Muscle of leg (tissue), 11 donors: ENCODE results near the gene IKZF2. TPM values are rescaled to one million over a fixed set of nuclear protein-coding genes. Genes with fewer than 3 reads are reported as not detected.
"Not testable (repeated sequence)": the region's sequence is repeated elsewhere in the genome, so short reads cannot be mapped to it uniquely, and the experiment has no call there.

ENCODE experiments used
- DNase-seq: peaks from one replicate; pipeline ENCODE4 v3.0.0; 2013
- H3K27ac ChIP-seq: one replicate; pipeline ENCODE4 v1.5.1; 2013; ENCODE audit warnings: mild to moderate bottlenecking, low read length, control low read depth
- H3K27me3 ChIP-seq: one replicate; pipeline ENCODE4 v1.6.1; 2013; ENCODE audit warnings: low read length; ENCODE audit not compliant: control insufficient read depth, insufficient read depth
- H3K36me3 ChIP-seq: one replicate; pipeline ENCODE4 v1.6.1; 2013; ENCODE audit warnings: low read length; ENCODE audit not compliant: control insufficient read depth, insufficient read depth
- H3K4me1 ChIP-seq: one replicate; pipeline ENCODE4 v1.6.1; 2013; ENCODE audit warnings: low read length; ENCODE audit not compliant: control insufficient read depth, insufficient read depth
- H3K4me3 ChIP-seq: one replicate; pipeline ENCODE4 v1.5.1; 2013; ENCODE audit warnings: low read length, control low read depth
- H3K9me3 ChIP-seq: replicated peaks from 2 replicates; pipeline ENCODE4 v1.6.1; 2013; ENCODE audit warnings: low read depth, low read length; ENCODE audit not compliant: control insufficient read depth
- WGBS: methylation state at CpG from one replicate; pipeline ENCODE4 v1.1.5; 2013; ENCODE audit warnings: missing lambda C conversion rate; ENCODE audit not compliant: insufficient coverage; 5-methylcytosine and 5-hydroxymethylcytosine counted together
- polyA plus RNA-seq, 8 donors: library from polyadenylated mRNA; unstranded; fragments of 120-200 nt; gene quantifications; one replicate each; pipeline versions ENCODE4 v1.2.1 to v1.2.3, GENCODE V29; 2013; ENCODE audit warnings: inconsistent platforms in 1 of 8, low replicate concordance in 1 of 8; ENCODE audit not compliant: insufficient read length in 8 of 8, insufficient read depth in 1 of 8
- total RNA-seq: library from RNA; stranded (reverse); fragments of 120-200 nt; gene quantifications from one replicate; pipeline ENCODE4 v1.2.4, GENCODE V29; 2013

Gene IKZF2
- total and polyA plus RNA-seq, 9 donors: 1.8 to 5.1 (median 3.0) TPM

DNA sequence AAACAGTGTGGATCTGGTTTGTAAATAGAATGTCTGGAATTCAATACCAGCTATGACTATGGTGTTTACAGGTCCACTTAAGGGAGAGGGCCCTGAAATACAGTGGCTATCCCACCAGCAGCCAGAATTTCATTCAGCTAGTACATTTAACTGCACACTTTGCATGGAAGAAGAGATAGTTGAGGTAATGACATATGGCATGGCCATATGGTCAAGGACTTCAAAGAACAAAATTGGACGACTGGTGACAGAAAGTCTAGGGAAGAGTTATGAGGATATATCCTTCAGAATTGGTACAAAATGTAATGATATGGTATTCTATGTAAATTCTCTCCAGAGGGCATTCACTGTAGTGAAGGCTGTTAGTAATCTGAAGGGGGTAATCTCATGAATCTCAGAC lies 105.0 kb downstream of the IKZF2 start:
- WGBS: 50% methylated on average over 1 of the region's 1 CpG

GRCh38 chr2:213043566-213043965 lies 107.8 kb downstream of the IKZF2 start:
- Histone ChIP-seq H3K4me1 (no peaks in the 10 kb centered on the region), H3K27me3 (no peaks in the 10 kb centered on the region), H3K4me3 (no peak overlapping the region), H3K36me3 (no peaks in the 10 kb centered on the region), H3K9me3 (no peaks in the 10 kb centered on the region), H3K27ac (no peak overlapping the region)
- 100% methylated on average over 2 of the region's 3 CpGs for WGBS
- no peak for DNase-seq

More for the DNA sequence above, 105.0 kb downstream of the IKZF2 start:
- H3K27me3 ChIP-seq: no peaks in the 10 kb centered on the region
- no peaks in the 10 kb centered on the region for H3K4me1 ChIP-seq
- no peak for DNase-seq
- no peaks in the 10 kb centered on the region for H3K9me3 ChIP-seq
- H3K4me3 ChIP-seq: no peak overlapping the region
- H3K27ac ChIP-seq: no peak overlapping the region
- H3K36me3 ChIP-seq: no peaks in the 10 kb centered on the region

DNA sequence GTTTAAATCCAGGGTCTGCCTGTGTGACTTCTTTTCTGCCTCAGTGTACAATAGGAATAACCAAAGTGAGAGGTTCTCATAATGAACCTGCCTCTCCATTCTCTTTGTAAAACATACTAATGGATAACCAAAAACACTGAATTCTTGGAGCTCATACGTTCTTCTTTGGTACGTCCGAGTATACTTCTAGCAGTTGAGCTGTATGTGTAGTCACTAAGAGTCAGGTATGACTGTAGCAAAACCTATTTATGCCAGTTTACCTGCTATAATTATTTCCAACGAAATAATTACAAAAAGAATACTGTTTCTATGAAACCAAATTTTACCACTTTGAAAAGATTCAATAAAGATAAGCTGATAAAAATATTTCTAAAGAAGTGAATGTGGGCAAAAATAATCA lies 109.2 kb downstream of the IKZF2 start:
- no peaks in the 10 kb centered on the region for H3K4me1 ChIP-seq
- H3K27ac ChIP-seq: no peak overlapping the region
- no peaks in the 10 kb centered on the region for H3K9me3 ChIP-seq
- no peak for DNase-seq
- H3K4me3 ChIP-seq: no peak overlapping the region
- WGBS: no CpG with 5 or more reads among the region's 4 CpGs
- H3K36me3 ChIP-seq: no peaks in the 10 kb centered on the region
- no peaks in the 10 kb centered on the region for H3K27me3 ChIP-seq

- no peaks in the 10 kb centered on the region for H3K4me1 ChIP-seq
- no peak overlapping the region for H3K27ac ChIP-seq
- no peak overlapping the region for H3K4me3 ChIP-seq
- no peaks in the 10 kb centered on the region for H3K9me3 ChIP-seq
- H3K36me3 ChIP-seq: no peaks in the 10 kb centered on the region
- DNase-seq: no peak
- no peaks in the 10 kb centered on the region for H3K27me3 ChIP-seq
- no CpG with 5 or more reads among the region's 1 CpG for WGBS
Observed at GRCh38 chr2:213036836-213037235, 114.6 kb downstream of the IKZF2 start.

DNA sequence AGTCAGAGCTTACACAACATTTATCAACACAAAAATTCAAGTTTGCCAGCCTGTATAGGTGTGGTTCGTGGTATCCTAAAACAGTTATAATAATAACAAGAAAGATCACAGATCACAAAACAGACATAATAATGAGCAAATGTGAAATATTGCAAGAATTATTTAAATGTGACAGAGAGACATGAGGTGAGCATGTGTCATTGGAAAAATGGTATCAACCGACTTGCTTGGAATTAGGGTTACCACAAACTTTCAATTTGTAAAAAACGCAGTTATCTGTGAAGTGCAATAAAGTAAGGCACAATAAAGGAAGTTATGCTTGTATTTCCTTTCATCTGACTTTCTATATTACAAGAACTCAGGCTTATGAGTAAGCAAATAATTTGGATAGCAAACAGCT lies 116.8 kb downstream of the IKZF2 start:
- Histone ChIP-seq H3K4me3 (no peak overlapping the region), H3K9me3 (no peaks in the 10 kb centered on the region), H3K4me1 (no peaks in the 10 kb centered on the region), H3K36me3 (no peaks in the 10 kb centered on the region), H3K27ac (no peak overlapping the region), H3K27me3 (no peaks in the 10 kb centered on the region)
- no CpG with 5 or more reads among the region's 3 CpGs for WGBS
- DNase-seq: no peak

DNA sequence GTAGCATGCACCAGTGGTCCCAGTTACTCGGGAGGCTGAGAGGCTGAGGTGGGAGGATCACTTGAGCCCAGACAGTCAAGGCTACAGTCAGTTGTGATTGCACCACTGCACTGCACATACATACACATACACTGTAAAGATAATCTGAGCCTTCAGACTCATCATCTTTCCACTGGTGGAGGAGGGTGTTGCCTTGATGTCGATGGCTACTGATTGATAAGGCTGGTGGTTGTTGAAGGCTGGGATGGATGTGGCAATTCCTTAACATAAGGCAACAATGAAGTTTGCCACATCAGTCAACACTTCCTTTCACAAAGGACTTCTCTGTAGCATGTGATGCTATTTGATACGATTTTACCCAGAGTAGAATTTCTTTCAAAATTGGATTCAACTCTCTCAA lies 118.8 kb downstream of the IKZF2 start:
- H3K4me3 ChIP-seq: no peak overlapping the region
- no peak for DNase-seq
- WGBS: no CpG with 5 or more reads among the region's 3 CpGs
- no peak overlapping the region for H3K27ac ChIP-seq
- no peaks in the 10 kb centered on the region for H3K9me3 ChIP-seq
- H3K4me1 ChIP-seq: no peaks in the 10 kb centered on the region
- no peaks in the 10 kb centered on the region for H3K27me3 ChIP-seq
- no peaks in the 10 kb centered on the region for H3K36me3 ChIP-seq

GRCh38 chr2:213022987-213023386 lies 128.4 kb downstream of the IKZF2 start:
- no CpG with 5 or more reads among the region's 2 CpGs for WGBS
- Histone ChIP-seq H3K4me1 (no peaks in the 10 kb centered on the region), H3K36me3 (no peaks in the 10 kb centered on the region), H3K27ac (no peak overlapping the region), H3K27me3 (no peaks in the 10 kb centered on the region), H3K9me3 (no peaks in the 10 kb centered on the region), H3K4me3 (no peak overlapping the region)
- DNase-seq: no peak

DNA sequence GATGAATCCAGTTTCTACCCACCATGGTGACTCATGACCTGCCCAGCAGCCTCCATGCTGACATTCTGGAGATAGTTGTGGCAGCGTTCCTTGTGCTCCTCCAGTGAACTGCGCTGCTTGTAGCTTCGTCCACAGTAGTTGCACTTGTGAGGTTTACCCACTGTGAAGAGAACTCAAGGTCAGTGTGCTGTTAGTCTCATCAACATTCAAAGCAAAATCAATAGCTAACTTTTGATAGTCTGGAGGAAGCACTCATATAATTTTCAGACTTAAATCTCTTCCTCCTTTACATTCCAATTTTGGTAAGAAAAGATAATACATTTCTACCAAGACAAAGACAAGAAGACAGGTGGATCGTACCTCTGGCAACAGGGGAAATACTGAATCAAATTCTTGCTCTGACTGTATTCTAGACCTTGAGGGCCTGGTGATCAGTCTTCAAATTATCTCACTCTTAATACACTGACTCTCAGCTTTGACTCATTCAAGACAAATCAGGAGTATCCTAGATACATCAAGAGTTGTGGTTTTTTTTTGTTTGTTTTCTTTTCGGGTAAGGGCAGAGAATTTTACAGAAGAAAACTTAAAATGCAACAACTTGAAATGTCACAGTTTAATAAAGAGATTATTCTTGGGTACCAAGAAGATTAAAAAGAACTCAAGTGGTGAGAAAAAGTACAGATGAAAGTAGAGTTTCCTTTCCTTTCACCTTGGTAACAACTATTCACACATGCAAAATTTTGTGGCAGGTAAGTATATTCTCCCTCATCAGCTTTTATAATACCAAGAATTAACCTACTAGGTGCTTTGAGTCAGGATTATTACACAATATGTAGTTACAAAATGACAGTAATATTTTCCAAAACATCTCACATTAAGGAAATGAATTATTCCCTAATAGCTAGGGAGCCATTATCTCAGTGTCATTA lies 129.2 kb downstream of the IKZF2 start:
- Histone ChIP-seq H3K27me3 (no peaks in the 10 kb centered on the region), H3K4me1 (no peaks in the 10 kb centered on the region), H3K4me3 (no peak overlapping the region), H3K36me3 (no peaks in the 10 kb centered on the region), H3K9me3 (no peaks in the 10 kb centered on the region), H3K27ac (no peak overlapping the region)
- WGBS: 87% methylated on average over 3 of the region's 5 CpGs
- no peak for DNase-seq

DNA sequence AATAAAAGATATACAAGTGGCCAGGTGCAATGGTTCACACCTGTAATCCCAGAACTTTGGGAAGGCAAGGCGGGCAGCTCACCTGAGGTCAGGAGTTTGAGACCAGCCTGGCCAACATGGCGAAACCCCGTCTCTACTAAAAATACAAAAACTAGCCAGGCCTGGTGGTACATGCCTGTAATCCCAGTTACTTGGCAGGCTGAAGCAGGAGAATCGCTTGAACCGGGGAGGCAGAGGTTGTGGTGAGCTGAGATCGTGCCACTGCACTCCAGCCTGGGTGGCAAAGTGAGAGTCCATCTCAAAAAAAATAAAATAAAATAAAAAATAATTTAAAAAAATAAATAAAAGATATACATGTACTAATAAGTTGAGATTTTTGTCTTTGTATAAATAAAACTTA lies 130.5 kb downstream of the IKZF2 start:
- not testable (repeated sequence) for H3K36me3 ChIP-seq, H3K9me3 ChIP-seq, H3K27ac ChIP-seq, H3K4me1 ChIP-seq, H3K4me3 ChIP-seq, H3K27me3 ChIP-seq, DNase-seq
- WGBS: 80% methylated on average over 1 of the region's 6 CpGs

DNA sequence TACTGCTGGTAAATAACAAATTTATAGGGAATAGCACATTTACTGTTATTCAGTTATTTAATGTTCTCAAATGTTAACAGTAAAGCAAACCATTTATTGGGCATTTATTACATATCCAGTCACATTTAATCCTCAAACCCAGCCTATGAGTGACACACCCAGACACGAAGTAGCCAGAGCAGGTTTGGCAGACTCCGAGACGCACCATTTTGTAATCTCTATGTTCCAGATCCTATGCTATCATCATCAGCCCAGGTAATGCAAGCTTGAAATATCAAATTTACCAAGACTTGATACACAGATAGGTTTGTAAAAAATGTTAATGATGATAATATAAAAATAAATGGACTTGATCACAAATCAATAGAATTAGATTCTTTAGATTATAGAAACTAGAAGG lies 131.1 kb downstream of the IKZF2 start:
- Histone ChIP-seq H3K4me1 (no peaks in the 10 kb centered on the region), H3K9me3 (no peaks in the 10 kb centered on the region), H3K4me3 (no peak overlapping the region), H3K27ac (no peak overlapping the region), H3K36me3 (no peaks in the 10 kb centered on the region), H3K27me3 (no peaks in the 10 kb centered on the region)
- WGBS: 88% methylated on average over 1 of the region's 3 CpGs
- no peak for DNase-seq
